Left lung (tissue), 10 donors: ENCODE data around the gene ACVR1B. TPM values are rescaled to one million over a fixed set of nuclear protein-coding genes. Genes with fewer than 3 reads are reported as not detected.
A peak's percentile ranks its signal among the peaks of the same experiment; 100 is the strongest.

Source experiments
- ATAC-seq: fragments of 200-7000 bp; cut with Tn5 transposase; one replicate; pipeline ENCODE4 v1.9.1; 2020; ENCODE audit warnings: moderate library complexity
- DNase-seq, 4 donors: peaks; one replicate each; pipeline ENCODE4 v3.0.0-alpha.2; 2013 to 2020
- H3K27ac ChIP-seq, 2 donors: fragments of 200-600 bp; sonication (generic) in 1 of 2; one replicate each; pipeline versions ENCODE4 v1.5.0 to v1.8.0; 2020 to 2021
- H3K27me3 ChIP-seq, 2 donors: fragments of 200-600 bp; sonication (generic) in 1 of 2; one replicate each; pipeline versions ENCODE4 v1.5.0 to v1.8.0; 2020 to 2021
- H3K36me3 ChIP-seq, 2 donors: fragments of 200-600 bp; sonication (generic) in 1 of 2; one replicate each; pipeline versions ENCODE4 v1.5.0 to v1.8.0; 2020 to 2021
- H3K4me1 ChIP-seq, 2 donors: fragments of 200-600 bp; one replicate each; pipeline ENCODE4 v1.8.0; 2021
- H3K4me3 ChIP-seq, 2 donors: fragments of 200-600 bp; sonication (generic) in 1 of 2; one replicate each; pipeline versions ENCODE4 v1.5.0 to v1.8.0; 2020 to 2021; ENCODE audit warnings: mild to moderate bottlenecking in 1 of 2
- H3K9me3 ChIP-seq, 2 donors: fragments of 200-600 bp; sonication (generic) in 1 of 2; one replicate each; pipeline versions ENCODE4 v1.5.0 to v1.8.0; 2020 to 2021
- intact Hi-C, 2 donors: fragments of 100-400 bp; cut with DNase I; formaldehyde crosslinking; loops; one replicate each; pipeline versions ENCODE4 v1.11.2 to v1.14.2; 2022
- polyA plus RNA-seq, 6 donors: library from polyadenylated mRNA; unstranded; fragments of 120-200 nt; gene quantifications; one replicate each; pipeline ENCODE4 v1.2.1, GENCODE V29; 2013; ENCODE audit not compliant: insufficient read length in 6 of 6
- total RNA-seq, 2 donors: library from RNA; stranded (reverse); fragmentation: NEBNext Ultra II Directional; extraction: Animal tissue kit (Norgen Biotek cat#: 25700); gene quantifications; one replicate each; pipeline ENCODE4 v1.2.1, GENCODE V29; 2021
- TF ChIP-seq, protein P1 (sequence below), 2 donors: fragments of 200-600 bp; sonication (generic) in 1 of 2; IDR thresholded peaks; one replicate each; pipeline versions ENCODE4 v1.5.0 to v1.8.0; 2021; ENCODE audit warnings: antibody characterized with exemption in 2 of 2
- donor health status: DM: no; HTN: yes; CAD: no.
- donor health status: DM: no; HTN: no; CAD: no.

Gene ACVR1B
- total and polyA plus RNA-seq, 8 donors: 13.2 to 26.6 (median 16.5) TPM

DNA sequence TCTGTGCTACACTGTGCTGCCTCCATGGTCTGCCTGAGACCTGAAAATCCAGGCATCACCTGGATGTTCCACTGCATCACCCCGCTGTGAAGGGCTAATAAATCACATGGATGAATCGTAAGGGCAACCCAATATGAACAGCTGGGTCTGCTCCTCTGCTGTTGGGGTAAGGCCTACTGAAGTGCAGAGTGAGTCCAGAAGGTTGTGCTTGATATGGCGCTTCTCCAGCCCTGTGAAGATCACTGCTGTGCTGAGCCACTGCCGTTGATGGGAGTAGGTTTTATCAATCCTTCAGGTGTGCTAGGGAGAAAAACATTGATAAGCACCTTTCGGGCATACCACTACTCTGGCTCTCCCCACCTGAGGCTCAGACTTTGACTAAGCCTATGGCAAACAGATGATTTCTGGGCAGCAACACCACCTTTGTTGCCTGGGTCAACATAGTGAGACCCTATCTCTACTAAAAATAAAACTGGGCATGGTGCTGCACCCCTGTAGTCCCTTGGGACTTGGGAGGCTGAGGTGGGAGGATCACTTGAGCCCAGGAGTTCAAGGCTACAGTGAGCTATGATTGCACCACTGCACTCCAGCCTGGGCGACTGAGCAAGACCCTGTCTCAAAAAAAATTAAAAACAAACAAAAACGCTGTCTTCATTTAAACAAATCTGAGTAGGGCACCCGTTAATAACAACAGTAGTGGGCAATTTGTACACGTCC is 42.5 kb upstream of the ACVR1B start:
- intact Hi-C loops: no loop called here
- Histone ChIP-seq H3K9me3 (no peaks in the 10 kb centered on the region), H3K27ac (peak overlapping the region; percentile 87), H3K36me3 (no peaks in the 10 kb centered on the region), H3K27me3 (peaks cover 12 to 35% of the 10 kb centered on the region in 2 donors), H3K4me1 (peaks cover 28 to 76% of the 10 kb centered on the region in 2 donors), H3K4me3 (peak overlapping the region; percentile 51 to 52)
- TF ChIP-seq, protein P1, sequence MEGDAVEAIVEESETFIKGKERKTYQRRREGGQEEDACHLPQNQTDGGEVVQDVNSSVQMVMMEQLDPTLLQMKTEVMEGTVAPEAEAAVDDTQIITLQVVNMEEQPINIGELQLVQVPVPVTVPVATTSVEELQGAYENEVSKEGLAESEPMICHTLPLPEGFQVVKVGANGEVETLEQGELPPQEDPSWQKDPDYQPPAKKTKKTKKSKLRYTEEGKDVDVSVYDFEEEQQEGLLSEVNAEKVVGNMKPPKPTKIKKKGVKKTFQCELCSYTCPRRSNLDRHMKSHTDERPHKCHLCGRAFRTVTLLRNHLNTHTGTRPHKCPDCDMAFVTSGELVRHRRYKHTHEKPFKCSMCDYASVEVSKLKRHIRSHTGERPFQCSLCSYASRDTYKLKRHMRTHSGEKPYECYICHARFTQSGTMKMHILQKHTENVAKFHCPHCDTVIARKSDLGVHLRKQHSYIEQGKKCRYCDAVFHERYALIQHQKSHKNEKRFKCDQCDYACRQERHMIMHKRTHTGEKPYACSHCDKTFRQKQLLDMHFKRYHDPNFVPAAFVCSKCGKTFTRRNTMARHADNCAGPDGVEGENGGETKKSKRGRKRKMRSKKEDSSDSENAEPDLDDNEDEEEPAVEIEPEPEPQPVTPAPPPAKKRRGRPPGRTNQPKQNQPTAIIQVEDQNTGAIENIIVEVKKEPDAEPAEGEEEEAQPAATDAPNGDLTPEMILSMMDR (IDR thresholded peaks at IDR 0.05): no peak
- DNase-seq (no peak), ATAC-seq (no peak)

GRCh38 chr12:51910168-51910567 is 41.3 kb upstream of the ACVR1B start:
- Histone ChIP-seq H3K36me3 (peaks cover 0 to 6% of the 10 kb centered on the region in 2 donors), H3K27ac (peak overlapping the region; percentile 41 to 87), H3K4me3 (peak overlapping the region in 1 of 2 donors; percentile 51), H3K9me3 (no peaks in the 10 kb centered on the region), H3K27me3 (peaks cover 12 to 35% of the 10 kb centered on the region in 2 donors), H3K4me1 (peaks cover 21 to 68% of the 10 kb centered on the region in 2 donors)
- DNase-seq: no peak
- TF ChIP-seq, protein P1 (IDR thresholded peaks at IDR 0.05): no peak
- no peak for ATAC-seq
- intact Hi-C loops: no loop called here

DNA sequence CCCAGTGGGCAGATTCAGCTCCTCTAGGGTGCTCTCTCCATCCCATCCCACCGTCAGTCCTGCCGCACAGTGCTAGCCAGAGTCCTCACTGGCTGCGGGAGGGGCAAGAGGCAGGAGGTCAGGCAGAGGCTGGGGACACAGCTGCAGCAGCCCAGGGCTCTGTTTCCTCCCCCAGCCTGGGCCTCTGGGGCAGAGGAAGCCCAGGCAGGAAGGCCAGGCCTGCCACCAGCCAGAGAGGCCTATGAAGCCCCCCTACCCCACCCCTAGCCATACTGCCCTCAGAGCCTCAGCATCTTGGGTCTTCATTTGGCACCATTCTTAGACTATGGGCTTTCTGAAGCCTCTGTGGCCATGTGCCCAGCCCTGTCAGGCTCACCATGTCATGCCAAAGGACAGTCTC is 40.8 kb upstream of the ACVR1B start:
- peak overlapping the region; percentile 56 to 87 for H3K27ac ChIP-seq
- no peaks in the 10 kb centered on the region for H3K9me3 ChIP-seq
- intact Hi-C loops: no loop called here
- peaks cover 12 to 35% of the 10 kb centered on the region in 2 donors for H3K27me3 ChIP-seq
- peaks cover 0 to 11% of the 10 kb centered on the region in 2 donors for H3K36me3 ChIP-seq
- peak overlapping the region in 1 of 2 donors; percentile 51 for H3K4me3 ChIP-seq
- ATAC-seq: no peak
- peaks cover 18 to 67% of the 10 kb centered on the region in 2 donors for H3K4me1 ChIP-seq
- TF ChIP-seq, protein P1 (IDR thresholded peaks at IDR 0.05): no peak
- peak in 1 of 4 donors; percentile 56 for DNase-seq

GRCh38 chr12:51911307-51911706 is 40.2 kb upstream of the ACVR1B start:
- no peak overlapping the region for H3K4me3 ChIP-seq
- DNase-seq: peak in 1 of 4 donors; percentile 38

More at GRCh38 chr12:51911307-51911706, 40.2 kb upstream of the ACVR1B start:
- ATAC-seq: peak; percentile 5
- Histone ChIP-seq H3K9me3 (no peaks in the 10 kb centered on the region), H3K4me1 (peaks cover 16 to 65% of the 10 kb centered on the region in 2 donors), H3K27ac (peak overlapping the region; percentile 56 to 87), H3K36me3 (peaks cover 0 to 17% of the 10 kb centered on the region in 2 donors), H3K27me3 (peaks cover 12 to 29% of the 10 kb centered on the region in 2 donors)
- intact Hi-C loops: no loop called here
- TF ChIP-seq, protein P1 (IDR thresholded peaks at IDR 0.05): no peak
